Muscle layer of colon (tissue), 2 donors: ENCODE measurements around the gene NOS1.

ENCODE experiments used
- H3K27ac ChIP-seq: one replicate; pipeline ENCODE4 v1.7.0; 2013; ENCODE audit warnings: low read depth, mild to moderate bottlenecking, low read length, moderate library complexity
- H3K27me3 ChIP-seq, 2 donors: one replicate each; pipeline ENCODE4 v1.7.0; 2013; ENCODE audit warnings: low read length in 2 of 2, mild to moderate bottlenecking in 2 of 2; ENCODE audit not compliant: insufficient read depth in 2 of 2, control insufficient read depth in 1 of 2
- H3K36me3 ChIP-seq: one replicate; pipeline ENCODE4 v1.7.0; 2013; ENCODE audit warnings: mild to moderate bottlenecking, low read length; ENCODE audit not compliant: insufficient read depth
- H3K4me1 ChIP-seq: one replicate; pipeline ENCODE4 v1.7.0; 2013; ENCODE audit warnings: mild to moderate bottlenecking, low read length; ENCODE audit not compliant: insufficient read depth
- H3K4me3 ChIP-seq, 2 donors: one replicate each; pipeline ENCODE4 v1.7.0; 2013; ENCODE audit warnings: low read length in 2 of 2, low read depth in 1 of 2, mild to moderate bottlenecking in 1 of 2, moderate library complexity in 1 of 2
- H3K9ac ChIP-seq: one replicate; pipeline ENCODE4 v1.7.0; 2013; ENCODE audit warnings: low read length
- H3K9me3 ChIP-seq: one replicate; pipeline ENCODE4 v1.7.0; 2013; ENCODE audit warnings: mild to moderate bottlenecking, low read length
- donor health status: abdominal sarcoma.
- donor health status: Adenocarcinoma of cecum.

The NOS1 gene

GRCh38 chr12:117363056-117363662 is 1.7 kb upstream of the NOS1 start:
- Histone ChIP-seq H3K9ac (no peak overlapping the region), H3K36me3 (no peaks in the 10 kb centered on the region), H3K4me1 (no peaks in the 10 kb centered on the region), H3K27ac (no peak overlapping the region), H3K9me3 (no peaks in the 10 kb centered on the region), H3K27me3 (peaks cover 17 to 35% of the 10 kb centered on the region in 2 donors), H3K4me3 (no peak overlapping the region)

GRCh38 chr12:117362391-117362790 is 965 bp upstream of the NOS1 start:
- Histone ChIP-seq H3K4me1 (no peaks in the 10 kb centered on the region), H3K9ac (no peak overlapping the region), H3K27ac (no peak overlapping the region), H3K27me3 (peaks cover 23 to 35% of the 10 kb centered on the region in 2 donors), H3K4me3 (no peak overlapping the region), H3K9me3 (no peaks in the 10 kb centered on the region), H3K36me3 (no peaks in the 10 kb centered on the region)

- H3K27me3 ChIP-seq = peaks cover 23 to 35% of the 10 kb centered on the region in 2 donors
These were observed 479 bp upstream of the NOS1 start for GRCh38 chr12:117361905-117362304.

GRCh38 chr12:117360551-117361346 is 677 bp downstream of the NOS1 start:
- no peak overlapping the region for H3K27ac ChIP-seq
- H3K27me3 ChIP-seq = peaks cover 23 to 35% of the 10 kb centered on the region in 2 donors
- H3K9ac ChIP-seq = no peak overlapping the region
- H3K9me3 ChIP-seq = no peaks in the 10 kb centered on the region
- no peaks in the 10 kb centered on the region for H3K4me1 ChIP-seq
- no peaks in the 10 kb centered on the region for H3K36me3 ChIP-seq
- no peak overlapping the region for H3K4me3 ChIP-seq

More at GRCh38 chr12:117361905-117362304, 479 bp upstream of the NOS1 start:
- Histone ChIP-seq H3K4me1 (no peaks in the 10 kb centered on the region), H3K4me3 (no peak overlapping the region), H3K36me3 (no peaks in the 10 kb centered on the region), H3K9me3 (no peaks in the 10 kb centered on the region), H3K9ac (no peak overlapping the region), H3K27ac (no peak overlapping the region)

GRCh38 chr12:117360222-117360550 is 1.2 kb downstream of the NOS1 start:
- Histone ChIP-seq H3K9me3 (no peaks in the 10 kb centered on the region), H3K27me3 (peaks cover 23 to 35% of the 10 kb centered on the region in 2 donors), H3K9ac (no peak overlapping the region), H3K4me3 (no peak overlapping the region), H3K36me3 (no peaks in the 10 kb centered on the region), H3K27ac (no peak overlapping the region), H3K4me1 (no peaks in the 10 kb centered on the region)

- no peaks in the 10 kb centered on the region for H3K4me1 ChIP-seq
- H3K9ac ChIP-seq = no peak overlapping the region
- H3K36me3 ChIP-seq = no peaks in the 10 kb centered on the region
- peaks cover 17 to 35% of the 10 kb centered on the region in 2 donors for H3K27me3 ChIP-seq
- no peak overlapping the region for H3K4me3 ChIP-seq
- no peaks in the 10 kb centered on the region for H3K9me3 ChIP-seq
- H3K27ac ChIP-seq = no peak overlapping the region
These were observed 2.2 kb downstream of the NOS1 start for GRCh38 chr12:117359029-117359845.

- H3K9ac ChIP-seq = no peak overlapping the region
- no peaks in the 10 kb centered on the region for H3K4me1 ChIP-seq
- H3K27me3 ChIP-seq = peaks cover 13 to 25% of the 10 kb centered on the region in 2 donors
- H3K9me3 ChIP-seq = no peaks in the 10 kb centered on the region
- H3K27ac ChIP-seq = no peak overlapping the region
- no peaks in the 10 kb centered on the region for H3K36me3 ChIP-seq
- no peak overlapping the region for H3K4me3 ChIP-seq
These were observed 5.4 kb downstream of the NOS1 start for GRCh38 chr12:117356048-117356447.

GRCh38 chr12:117352883-117353282 is 8.5 kb downstream of the NOS1 start:
- no peaks in the 10 kb centered on the region for H3K4me1 ChIP-seq
- no peak overlapping the region for H3K4me3 ChIP-seq
- H3K36me3 ChIP-seq = no peaks in the 10 kb centered on the region
- H3K9me3 ChIP-seq = no peaks in the 10 kb centered on the region
- no peak overlapping the region for H3K27ac ChIP-seq
- H3K27me3 ChIP-seq = peaks cover 0 to 3% of the 10 kb centered on the region in 2 donors
- no peak overlapping the region for H3K9ac ChIP-seq

- no peaks in the 10 kb centered on the region for H3K9me3 ChIP-seq
- no peaks in the 10 kb centered on the region for H3K27me3 ChIP-seq
- H3K4me1 ChIP-seq = no peaks in the 10 kb centered on the region
- H3K27ac ChIP-seq = no peak overlapping the region
- H3K36me3 ChIP-seq = no peaks in the 10 kb centered on the region
- H3K9ac ChIP-seq = no peak overlapping the region
- H3K4me3 ChIP-seq = no peak overlapping the region
These were observed 9.2 kb downstream of the NOS1 start for GRCh38 chr12:117352206-117352605.

GRCh38 chr12:117350140-117350539 is 11.3 kb downstream of the NOS1 start:
- Histone ChIP-seq H3K27ac (no peak overlapping the region), H3K9me3 (no peaks in the 10 kb centered on the region), H3K9ac (no peak overlapping the region), H3K36me3 (no peaks in the 10 kb centered on the region), H3K27me3 (no peaks in the 10 kb centered on the region), H3K4me1 (no peaks in the 10 kb centered on the region), H3K4me3 (no peak overlapping the region)

- H3K4me3 ChIP-seq = no peak overlapping the region
- no peaks in the 10 kb centered on the region for H3K9me3 ChIP-seq
- H3K9ac ChIP-seq = no peak overlapping the region
- H3K4me1 ChIP-seq = no peaks in the 10 kb centered on the region
- no peaks in the 10 kb centered on the region for H3K27me3 ChIP-seq
- H3K36me3 ChIP-seq = no peaks in the 10 kb centered on the region
- H3K27ac ChIP-seq = no peak overlapping the region
These were observed 13.8 kb downstream of the NOS1 start for GRCh38 chr12:117347588-117347987.
